Kasumi-1 (cell line): ENCODE measurements around the gene GPATCH8.
A peak's percentile ranks its signal among the peaks of the same experiment; 100 is the strongest.

Experiments
- DNase-seq, 2 experiments: peaks; one replicate each; lab custom pipeline; 2025; lab: John Stamatoyannopoulos, UW

The GPATCH8 gene

GRCh38 chr17:44451016-44451627 is 52.1 kb downstream of the GPATCH8 start:
- DNase-seq: no peak

- DNase-seq: no peak
These were observed 54.8 kb downstream of the GPATCH8 start for GRCh38 chr17:44448412-44448811.

- no peak for DNase-seq
These were observed 58.5 kb downstream of the GPATCH8 start for GRCh38 chr17:44444735-44445105.

- no peak for DNase-seq
These were observed 60.4 kb downstream of the GPATCH8 start for GRCh38 chr17:44442806-44443205.

GRCh38 chr17:44439168-44439567 is 64.0 kb downstream of the GPATCH8 start:
- DNase-seq: no peak

- DNase-seq: no peak
These were observed 64.6 kb downstream of the GPATCH8 start for GRCh38 chr17:44438636-44439035.

GRCh38 chr17:44436336-44436735 is 66.9 kb downstream of the GPATCH8 start:
- DNase-seq: no peak

GRCh38 chr17:44432254-44433157 is 70.7 kb downstream of the GPATCH8 start:
- DNase-seq: no peak

GRCh38 chr17:44424828-44425461 is 78.3 kb downstream of the GPATCH8 start:
- DNase-seq: no peak

GRCh38 chr17:44417553-44417952 is 85.7 kb downstream of the GPATCH8 start:
- DNase-seq: no peak

GRCh38 chr17:44416558-44417289 is 86.5 kb downstream of the GPATCH8 start:
- DNase-seq: no peak

- no peak for DNase-seq
These were observed 88.6 kb downstream of the GPATCH8 start for GRCh38 chr17:44414394-44415155.

GRCh38 chr17:44409309-44410028 is 93.7 kb downstream of the GPATCH8 start:
- DNase-seq: no peak

GRCh38 chr17:44408786-44409185 is 94.4 kb downstream of the GPATCH8 start:
- no peak for DNase-seq

GRCh38 chr17:44402564-44403172 is 100.5 kb downstream of the GPATCH8 start:
- DNase-seq: no peak

- peak; percentile 20 to 53 for DNase-seq
These were observed 102.9 kb downstream of the GPATCH8 start for GRCh38 chr17:44400226-44400847.

- no peak for DNase-seq
These were observed 104.2 kb downstream of the GPATCH8 start for GRCh38 chr17:44398692-44399691.
